Measurements from ENCODE around the gene CD160. TPM values are rescaled to one million over a fixed set of nuclear protein-coding genes. Genes with fewer than 3 reads are reported as not detected.
"Not testable (repeated sequence)": the region's sequence is repeated elsewhere in the genome, so short reads cannot be mapped to it uniquely, and the experiment has no call there.

Gene CD160
- total RNA-seq, 1 experiment from 2014 or later: not detected

- DNase-seq (ENCODE audit: low read depth): no peak
Measured at GRCh38 chr1:145710291-145711027, 8.8 kb upstream of the CD160 start.

- no peak for DNase-seq (ENCODE audit: low read depth)
Measured at GRCh38 chr1:145711213-145711651, 8.1 kb upstream of the CD160 start.

- DNase-seq (ENCODE audit: low read depth): no peak
Measured at GRCh38 chr1:145714524-145715111, 4.7 kb upstream of the CD160 start.

- DNase-seq (ENCODE audit: low read depth): no peak
Measured at GRCh38 chr1:145716641-145717345, 2.5 kb upstream of the CD160 start.

GRCh38 chr1:145717833-145718232, 1.5 kb upstream of the CD160 start:
- no peak for DNase-seq (ENCODE audit: low read depth)

GRCh38 chr1:145718465-145718864, 834 bp upstream of the CD160 start:
- not testable (repeated sequence) for DNase-seq (ENCODE audit: low read depth)

GRCh38 chr1:145720556-145720877, 1.2 kb downstream of the CD160 start:
- peak; percentile 81 for DNase-seq (ENCODE audit: low read depth)

GRCh38 chr1:145720878-145721671, 1.8 kb downstream of the CD160 start:
- DNase-seq (ENCODE audit: low read depth): peak; percentile 83

GRCh38 chr1:145726193-145726592, 6.9 kb downstream of the CD160 start:
- DNase-seq (ENCODE audit: low read depth): not testable (repeated sequence)

GRCh38 chr1:145729196-145729595, 9.9 kb downstream of the CD160 start:
- DNase-seq (ENCODE audit: low read depth): no peak

GRCh38 chr1:145729666-145730436, 10.6 kb downstream of the CD160 start:
- DNase-seq (ENCODE audit: low read depth): no peak

GRCh38 chr1:145730467-145730866, 11.2 kb downstream of the CD160 start:
- no peak for DNase-seq (ENCODE audit: low read depth)

- DNase-seq (ENCODE audit: low read depth): no peak
Measured at GRCh38 chr1:145730900-145731299, 11.6 kb downstream of the CD160 start.

- DNase-seq (ENCODE audit: low read depth): no peak
Measured at GRCh38 chr1:145736191-145736590, 16.9 kb downstream of the CD160 start.

- DNase-seq (ENCODE audit: low read depth): peak; percentile 25
Measured at GRCh38 chr1:145740269-145740668, 21.0 kb downstream of the CD160 start.

- no peak for DNase-seq (ENCODE audit: low read depth)
Measured at GRCh38 chr1:145747398-145748247, 28.3 kb downstream of the CD160 start.

- no peak for DNase-seq (ENCODE audit: low read depth)
Measured at GRCh38 chr1:145750426-145750825, 31.1 kb downstream of the CD160 start.

GRCh38 chr1:145751491-145752037, 32.3 kb downstream of the CD160 start:
- peak; percentile 54 for DNase-seq (ENCODE audit: low read depth)

- no peak for DNase-seq (ENCODE audit: low read depth)
Measured at GRCh38 chr1:145757420-145757819, 38.1 kb downstream of the CD160 start.

- no peak for DNase-seq (ENCODE audit: low read depth)
Measured at GRCh38 chr1:145758116-145758515, 38.8 kb downstream of the CD160 start.
